ENCODE results near the gene MAP4K2. TPM values are rescaled to one million over a fixed set of nuclear protein-coding genes. Genes with fewer than 3 reads are reported as not detected.

Gene MAP4K2
- total RNA-seq, 1 experiment from 2014 or later: 24.5 TPM

GRCh38 chr11:64774144-64774543 is 28.9 kb downstream of the MAP4K2 start:
- ChIA-PET CTCF (no interaction called here), POLR2A (interaction anchor here (0.7 kb wide), 1 partner anchor 13 kb away, joined by 3 read pairs; no protein-coding TSS in a partner anchor)
- no peak for ATAC-seq
- no peak for DNase-seq (ENCODE audit: low spot score)
- TF ChIP-seq NR1H2 (CRISPR knock-in tag; IDR thresholded peaks at IDR 0.05): no peak
- TF ChIP-seq JUN (CRISPR knock-in tag; IDR thresholded peaks at IDR 0.05): no peak
- Mint-ChIP-seq H3K27ac (no peak overlapping the region), H3K4me1 (peaks cover 23% of the 10 kb centered on the region), H3K4me3 (no peak overlapping the region), H3K36me3 (peaks cover 82% of the 10 kb centered on the region), H3K9me3 (no peaks in the 10 kb centered on the region), H3K27me3 (ENCODE audit: low read depth) (no peaks in the 10 kb centered on the region)

GRCh38 chr11:64772303-64773018 is 30.6 kb downstream of the MAP4K2 start:
- no peak overlapping the region for H3K4me3 Mint-ChIP-seq
- no peak for ATAC-seq
- peaks cover 98% of the 10 kb centered on the region for H3K36me3 Mint-ChIP-seq
- ChIA-PET CTCF (interaction anchor here (0.7 to 1.7 kb wide), 3 partner anchors 13 to 116 kb away, joined by 3 to 4 read pairs (median 3); partner anchors contain the start of gene PYGM), POLR2A (interaction anchor here (0.7 kb wide), 1 partner anchor 733 kb away, joined by 4 read pairs; no protein-coding TSS in a partner anchor)
- no peaks in the 10 kb centered on the region for H3K27me3 Mint-ChIP-seq (ENCODE audit: low read depth)
- peak overlapping the region; percentile 79 for H3K27ac Mint-ChIP-seq
- peaks cover 30% of the 10 kb centered on the region for H3K4me1 Mint-ChIP-seq
- TF ChIP-seq NFYB (CRISPR knock-in tag; conservative IDR thresholded peaks at IDR 0.05; ENCODE audit: low read depth) (no peak), ATF1 (CRISPR knock-in tag; IDR thresholded peaks at IDR 0.05) (no peak), ZNF138 (CRISPR knock-in tag; conservative IDR thresholded peaks at IDR 0.05) (no peak), ZNF416 (CRISPR knock-in tag; IDR thresholded peaks at IDR 0.05) (no peak), SP1 (CRISPR knock-in tag; conservative IDR thresholded peaks at IDR 0.05) (no peak), FOXK1 (CRISPR knock-in tag; IDR thresholded peaks at IDR 0.05) (no peak), AR (CRISPR knock-in tag; IDR thresholded peaks at IDR 0.05) (no peak), TP53 (CRISPR knock-in tag; IDR thresholded peaks at IDR 0.05) (no peak)
- DNase-seq (ENCODE audit: low spot score): no peak
- no peaks in the 10 kb centered on the region for H3K9me3 Mint-ChIP-seq

- Mint-ChIP-seq H3K4me3 (no peak overlapping the region), H3K36me3 (peaks cover 98% of the 10 kb centered on the region), H3K9me3 (no peaks in the 10 kb centered on the region), H3K27ac (peak overlapping the region; percentile 52), H3K27me3 (ENCODE audit: low read depth) (no peaks in the 10 kb centered on the region), H3K4me1 (peaks cover 30% of the 10 kb centered on the region)
- ChIA-PET CTCF (interaction anchor here (1.2 to 1.7 kb wide), 2 partner anchors 83 to 116 kb away, joined by 3 to 4 read pairs; no protein-coding TSS in a partner anchor), POLR2A (interaction anchor here (0.5 kb wide), 1 partner anchor 215 kb away, joined by 5 read pairs; no protein-coding TSS in a partner anchor)
- ATAC-seq: no peak
- no peak for DNase-seq (ENCODE audit: low spot score)
- TF ChIP-seq USF1 (CRISPR knock-in tag; IDR thresholded peaks at IDR 0.05) (no peak), MXD4 (CRISPR knock-in tag; IDR thresholded peaks at IDR 0.05; ENCODE audit: borderline replicate concordance) (no peak), FOXP4 (CRISPR knock-in tag; IDR thresholded peaks at IDR 0.05) (no peak), GTF2I (CRISPR knock-in tag; conservative IDR thresholded peaks at IDR 0.05) (no peak), TP53 (CRISPR knock-in tag; IDR thresholded peaks at IDR 0.05) (no peak), ZMAT4 (CRISPR knock-in tag; IDR thresholded peaks at IDR 0.05) (no peak), ARID4B (CRISPR knock-in tag; IDR thresholded peaks at IDR 0.05; ENCODE audit: borderline replicate concordance) (no peak), TEAD4 (CRISPR knock-in tag; IDR thresholded peaks at IDR 0.05) (no peak), ETV6 (CRISPR knock-in tag; IDR thresholded peaks at IDR 0.05) (no peak), ZNF425 (CRISPR knock-in tag; conservative IDR thresholded peaks at IDR 0.05) (no peak)
These were observed 31.2 kb downstream of the MAP4K2 start for GRCh38 chr11:64771861-64772260.
